VCaP (cell line): Measurements from ENCODE around the gene PLCD1.
A peak's percentile ranks its signal among the peaks of the same experiment; 100 is the strongest.

Source experiments
- H3K27ac ChIP-seq: fragments of 450-650 bp; 2 replicates; pipeline ENCODE4 v1.5.1; 2017
- CTCF ChIP-seq: fragments of 450-650 bp; conservative IDR thresholded peaks from 2 replicates; pipeline ENCODE4 v1.5.1; 2017; ENCODE audit warnings: mild to moderate bottlenecking, moderate library complexity

PLCD1 gene

GRCh38 chr3:38004415-38005075, 24.9 kb downstream of the PLCD1 start:
- peak; percentile 93 for TF ChIP-seq CTCF
- H3K27ac ChIP-seq, result peak overlapping the region; percentile 69

- H3K27ac ChIP-seq, result peak overlapping the region; percentile 69
- TF ChIP-seq CTCF, result no peak
Measured at GRCh38 chr3:38003817-38004414, 25.5 kb downstream of the PLCD1 start.

GRCh38 chr3:38003371-38003816, 26.0 kb downstream of the PLCD1 start:
- TF ChIP-seq CTCF, result peak; percentile 97
- peak overlapping the region; percentile 69 for H3K27ac ChIP-seq

- H3K27ac ChIP-seq, result peak overlapping the region; percentile 69
Measured at GRCh38 chr3:38002940-38003339, 26.5 kb downstream of the PLCD1 start.

GRCh38 chr3:38002291-38002876, 27.1 kb downstream of the PLCD1 start:
- TF ChIP-seq CTCF, result no peak
- H3K27ac ChIP-seq, result peak overlapping the region; percentile 69

More at GRCh38 chr3:38002940-38003339, 26.5 kb downstream of the PLCD1 start:
- TF ChIP-seq CTCF, result 0 out of 2 replicates have a peak, but pooled peaks have one; percentile 3

GRCh38 chr3:38001456-38002081, 27.9 kb downstream of the PLCD1 start:
- TF ChIP-seq CTCF, result peak; percentile 74
- peak overlapping the region; percentile 69; the same call in 1 of the 2 replicates for H3K27ac ChIP-seq

- TF ChIP-seq CTCF, result no peak
- H3K27ac ChIP-seq, result peak overlapping the region; percentile 69; the same call in 1 of the 2 replicates
Measured at GRCh38 chr3:38000965-38001455, 28.4 kb downstream of the PLCD1 start.
